ENCODE measurements around the gene SLC26A9.

Gene SLC26A9, protein sequence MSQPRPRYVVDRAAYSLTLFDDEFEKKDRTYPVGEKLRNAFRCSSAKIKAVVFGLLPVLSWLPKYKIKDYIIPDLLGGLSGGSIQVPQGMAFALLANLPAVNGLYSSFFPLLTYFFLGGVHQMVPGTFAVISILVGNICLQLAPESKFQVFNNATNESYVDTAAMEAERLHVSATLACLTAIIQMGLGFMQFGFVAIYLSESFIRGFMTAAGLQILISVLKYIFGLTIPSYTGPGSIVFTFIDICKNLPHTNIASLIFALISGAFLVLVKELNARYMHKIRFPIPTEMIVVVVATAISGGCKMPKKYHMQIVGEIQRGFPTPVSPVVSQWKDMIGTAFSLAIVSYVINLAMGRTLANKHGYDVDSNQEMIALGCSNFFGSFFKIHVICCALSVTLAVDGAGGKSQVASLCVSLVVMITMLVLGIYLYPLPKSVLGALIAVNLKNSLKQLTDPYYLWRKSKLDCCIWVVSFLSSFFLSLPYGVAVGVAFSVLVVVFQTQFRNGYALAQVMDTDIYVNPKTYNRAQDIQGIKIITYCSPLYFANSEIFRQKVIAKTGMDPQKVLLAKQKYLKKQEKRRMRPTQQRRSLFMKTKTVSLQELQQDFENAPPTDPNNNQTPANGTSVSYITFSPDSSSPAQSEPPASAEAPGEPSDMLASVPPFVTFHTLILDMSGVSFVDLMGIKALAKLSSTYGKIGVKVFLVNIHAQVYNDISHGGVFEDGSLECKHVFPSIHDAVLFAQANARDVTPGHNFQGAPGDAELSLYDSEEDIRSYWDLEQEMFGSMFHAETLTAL

DNA sequence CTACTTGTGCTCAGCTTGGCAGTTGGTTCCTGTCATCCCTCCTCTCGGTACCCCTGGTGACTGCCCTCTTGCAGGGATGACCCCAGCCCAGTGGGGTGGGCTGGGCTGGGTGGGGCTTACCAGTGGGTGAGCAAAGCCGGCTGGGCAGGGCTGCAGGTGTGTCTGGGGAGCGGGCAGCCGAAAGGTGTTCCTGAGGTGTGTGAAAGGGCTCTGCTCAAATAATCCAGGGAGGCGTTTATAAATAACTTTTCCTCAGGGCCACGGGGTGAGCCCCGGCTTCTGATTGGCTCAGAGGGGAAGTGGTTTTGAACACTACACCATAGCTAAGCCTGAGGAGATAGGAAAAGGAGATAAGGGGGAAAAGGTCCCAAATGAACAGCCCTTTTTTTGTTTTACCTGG is at the start of gene SLC26A9:
TSS of gene SLC26A9 (minus strand) at position 212 of the 400 bp plus-strand sequence. CDS start 7,636 bp downstream, outside the sequence.
- Histone ChIP-seq H3K9me3 (ENCODE audit: control insufficient read depth, insufficient read depth, low read length) (no peaks in the 10 kb centered on the region), H3K4me1 (ENCODE audit: control insufficient read depth, low read length) (no peaks in the 10 kb centered on the region), H3K4me2 (ENCODE audit: low read length) (no peak within 1 kb of the TSS), H3K9me2 (replicated peaks; ENCODE audit: control insufficient read depth, low read length) (no peaks in the 10 kb centered on the region), H3K4me3 (ENCODE audit: low read length) (no peak within 1 kb of the TSS), H3K27me3 (ENCODE audit: control insufficient read depth, low read length) (peaks cover 58% of the 10 kb centered on the region), H3F3A (ENCODE audit: control insufficient read depth, insufficient read depth) (no peaks in the 10 kb centered on the region), H3K36me3 (ENCODE audit: control insufficient read depth, low read length) (no peaks in the 10 kb centered on the region), H3K79me2 (ENCODE audit: control insufficient read depth, low read length) (no peaks in the 10 kb centered on the region), H4K20me1 (ENCODE audit: control insufficient read depth, insufficient read depth, low read depth, low read length) (no peaks in the 10 kb centered on the region; the same call in 1 of the 2 replicates), H3K27ac (ENCODE audit: low read depth, low read length) (no peak within 1 kb of the TSS)
- TF ChIP-seq, protein P1, sequence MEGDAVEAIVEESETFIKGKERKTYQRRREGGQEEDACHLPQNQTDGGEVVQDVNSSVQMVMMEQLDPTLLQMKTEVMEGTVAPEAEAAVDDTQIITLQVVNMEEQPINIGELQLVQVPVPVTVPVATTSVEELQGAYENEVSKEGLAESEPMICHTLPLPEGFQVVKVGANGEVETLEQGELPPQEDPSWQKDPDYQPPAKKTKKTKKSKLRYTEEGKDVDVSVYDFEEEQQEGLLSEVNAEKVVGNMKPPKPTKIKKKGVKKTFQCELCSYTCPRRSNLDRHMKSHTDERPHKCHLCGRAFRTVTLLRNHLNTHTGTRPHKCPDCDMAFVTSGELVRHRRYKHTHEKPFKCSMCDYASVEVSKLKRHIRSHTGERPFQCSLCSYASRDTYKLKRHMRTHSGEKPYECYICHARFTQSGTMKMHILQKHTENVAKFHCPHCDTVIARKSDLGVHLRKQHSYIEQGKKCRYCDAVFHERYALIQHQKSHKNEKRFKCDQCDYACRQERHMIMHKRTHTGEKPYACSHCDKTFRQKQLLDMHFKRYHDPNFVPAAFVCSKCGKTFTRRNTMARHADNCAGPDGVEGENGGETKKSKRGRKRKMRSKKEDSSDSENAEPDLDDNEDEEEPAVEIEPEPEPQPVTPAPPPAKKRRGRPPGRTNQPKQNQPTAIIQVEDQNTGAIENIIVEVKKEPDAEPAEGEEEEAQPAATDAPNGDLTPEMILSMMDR (IDR thresholded peaks at IDR 0.05; ENCODE audit: low read depth, low read length, poor library complexity, severe bottlenecking), result no peak
- no peak for TF ChIP-seq EZH2phosphoT487 (IDR thresholded peaks at IDR 0.05; ENCODE audit: borderline replicate concordance, low read length)

DNA sequence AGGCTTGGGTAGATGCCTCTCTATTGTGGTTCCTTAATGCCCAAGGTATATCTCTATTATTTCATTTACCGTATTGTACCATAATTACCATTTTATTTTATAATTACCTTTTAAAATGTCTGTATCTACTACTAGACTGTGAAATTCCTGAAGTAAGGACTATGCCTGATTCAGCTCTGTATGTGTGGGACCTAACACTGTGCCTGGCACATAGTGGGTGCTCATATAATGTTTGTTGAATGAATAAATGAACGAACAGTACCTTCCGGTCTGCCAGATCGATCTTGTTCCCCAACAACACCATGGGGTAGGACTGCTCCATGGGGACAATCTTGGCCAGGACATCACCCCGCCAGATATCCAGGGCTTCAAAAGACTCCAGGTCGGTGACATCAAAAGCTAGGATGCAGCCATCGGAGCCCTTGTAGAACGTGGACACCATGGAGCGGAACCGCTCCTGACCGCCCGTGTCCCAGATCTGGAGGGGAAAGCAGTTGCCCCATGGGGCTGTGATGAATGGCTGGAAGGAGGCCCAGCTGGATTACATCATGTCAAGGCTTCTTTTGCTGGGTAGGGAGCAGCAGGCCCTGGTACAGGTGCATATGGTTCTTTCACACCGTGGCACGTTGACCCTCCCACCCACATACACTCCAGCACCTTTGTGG is 49.1 kb upstream of the SLC26A9 start:
- H3K36me3 ChIP-seq (ENCODE audit: control insufficient read depth, low read length), result no peaks in the 10 kb centered on the region
- peaks cover 3% of the 10 kb centered on the region; the same call in 1 of the 2 replicates for H3K4me1 ChIP-seq (ENCODE audit: control insufficient read depth, low read length)
- no peaks in the 10 kb centered on the region for H3F3A ChIP-seq (ENCODE audit: control insufficient read depth, insufficient read depth)
- no peak overlapping the region for H3K4me3 ChIP-seq (ENCODE audit: low read length)
- no peak for TF ChIP-seq EZH2phosphoT487 (IDR thresholded peaks at IDR 0.05; ENCODE audit: borderline replicate concordance, low read length)
- TF ChIP-seq, protein P1 (IDR thresholded peaks at IDR 0.05; ENCODE audit: low read depth, low read length, poor library complexity, severe bottlenecking), result no peak
- H3K4me2 ChIP-seq (ENCODE audit: low read length), result no peak overlapping the region
- H3K9me2 ChIP-seq (replicated peaks; ENCODE audit: control insufficient read depth, low read length), result no peaks in the 10 kb centered on the region
- no peaks in the 10 kb centered on the region for H4K20me1 ChIP-seq (ENCODE audit: control insufficient read depth, insufficient read depth, low read depth, low read length)
- peaks cover 23% of the 10 kb centered on the region for H3K27me3 ChIP-seq (ENCODE audit: control insufficient read depth, low read length)
- no peaks in the 10 kb centered on the region for H3K79me2 ChIP-seq (ENCODE audit: control insufficient read depth, low read length)
- 0 out of 2 replicates have a peak, but pooled peaks cover 3% of the 10 kb centered on the region for H3K9me3 ChIP-seq (ENCODE audit: control insufficient read depth, insufficient read depth, low read length)
- H3K27ac ChIP-seq (ENCODE audit: low read depth, low read length), result no peak overlapping the region

DNA sequence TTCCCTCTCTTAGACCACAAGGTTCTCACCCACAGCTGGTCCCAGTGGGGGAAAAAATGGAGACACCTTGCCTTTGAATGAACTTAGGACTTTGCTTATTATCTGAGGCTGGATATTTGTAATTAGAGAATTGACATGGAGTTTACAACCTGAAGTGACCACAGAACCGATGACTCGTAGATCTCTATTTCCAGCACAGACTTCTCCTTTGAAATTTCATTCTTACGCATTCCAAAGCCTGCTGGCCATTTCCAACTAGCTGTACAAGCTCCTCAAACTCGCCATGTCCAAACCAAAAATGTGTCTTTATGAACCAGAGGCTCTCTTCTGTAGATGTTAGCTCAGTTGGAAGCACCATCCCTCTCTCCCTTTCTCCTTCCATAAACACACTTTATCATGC is 48.0 kb upstream of the SLC26A9 start:
- Histone ChIP-seq H3K9me3 (ENCODE audit: control insufficient read depth, insufficient read depth, low read length) (no peaks in the 10 kb centered on the region), H3K4me1 (ENCODE audit: control insufficient read depth, low read length) (no peaks in the 10 kb centered on the region), H3K79me2 (ENCODE audit: control insufficient read depth, low read length) (no peaks in the 10 kb centered on the region), H3K27ac (ENCODE audit: low read depth, low read length) (no peak overlapping the region), H4K20me1 (ENCODE audit: control insufficient read depth, insufficient read depth, low read depth, low read length) (no peaks in the 10 kb centered on the region), H3K27me3 (ENCODE audit: control insufficient read depth, low read length) (peaks cover 23% of the 10 kb centered on the region), H3K4me2 (ENCODE audit: low read length) (no peak overlapping the region), H3K9me2 (replicated peaks; ENCODE audit: control insufficient read depth, low read length) (no peaks in the 10 kb centered on the region), H3F3A (ENCODE audit: control insufficient read depth, insufficient read depth) (no peaks in the 10 kb centered on the region), H3K36me3 (ENCODE audit: control insufficient read depth, low read length) (no peaks in the 10 kb centered on the region), H3K4me3 (ENCODE audit: low read length) (no peak overlapping the region)
- no peak for TF ChIP-seq EZH2phosphoT487 (IDR thresholded peaks at IDR 0.05; ENCODE audit: borderline replicate concordance, low read length)
- TF ChIP-seq, protein P1 (IDR thresholded peaks at IDR 0.05; ENCODE audit: low read depth, low read length, poor library complexity, severe bottlenecking), result no peak
